Glutamatergic neuron (in vitro differentiated cells): ENCODE measurements around the gene GEMIN7. TPM values are rescaled to one million over a fixed set of nuclear protein-coding genes. Genes with fewer than 3 reads are reported as not detected.

Source experiments
- DNase-seq: peaks from one replicate; pipeline ENCODE4 v3.0.0; 2022
- H3K27ac Mint-ChIP-seq: one replicate; pipeline ENCODE4 v1.8.0; 2020; ENCODE audit warnings: mild to moderate bottlenecking, mixed read lengths, inconsistent platforms; ENCODE audit not compliant: unreplicated experiment
- H3K27me3 Mint-ChIP-seq: one replicate; pipeline ENCODE4 v1.8.0; 2020; ENCODE audit warnings: mild to moderate bottlenecking, moderate library complexity, mixed read lengths, inconsistent platforms; ENCODE audit not compliant: unreplicated experiment
- H3K36me3 Mint-ChIP-seq: one replicate; pipeline ENCODE4 v1.8.0; 2020; ENCODE audit warnings: mild to moderate bottlenecking, mixed read lengths, inconsistent platforms; ENCODE audit not compliant: unreplicated experiment
- H3K4me1 Mint-ChIP-seq: one replicate; pipeline ENCODE4 v1.8.0; 2020; ENCODE audit warnings: mild to moderate bottlenecking, low read depth, mixed read lengths, inconsistent platforms; ENCODE audit not compliant: unreplicated experiment
- H3K4me3 Mint-ChIP-seq: one replicate; pipeline ENCODE4 v1.8.0; 2020; ENCODE audit warnings: mild to moderate bottlenecking, mixed read lengths, inconsistent platforms; ENCODE audit not compliant: unreplicated experiment
- H3K9me3 Mint-ChIP-seq: one replicate; pipeline ENCODE4 v1.8.0; 2020; ENCODE audit warnings: mild to moderate bottlenecking, moderate library complexity, mixed read lengths, inconsistent platforms; ENCODE audit not compliant: unreplicated experiment
- total RNA-seq: library from RNA; stranded (reverse); fragmentation: NEBNext Ultra II Directional; extraction: Animal tissue kit (Norgen Biotek cat#: 25700); gene quantifications from one replicate; pipeline ENCODE4 v1.2.1, GENCODE V29; 2021; ENCODE audit not compliant: unreplicated experiment
- TF ChIP-seq, protein P1 (sequence below): fragments of 200-600 bp; sonication (generic); IDR thresholded peaks from one replicate; pipeline ENCODE4 v1.5.0; 2021; ENCODE audit not compliant: partially characterized antibody, unreplicated experiment

Gene GEMIN7
- total RNA-seq, 1 donor from 2014 or later: 49.1 TPM

- H3K4me3 Mint-ChIP-seq: peak overlapping the region; percentile 70
- DNase-seq: no peak
- H3K27ac Mint-ChIP-seq: peak overlapping the region; percentile 85
- peaks cover 28% of the 10 kb centered on the region for H3K9me3 Mint-ChIP-seq
- no peaks in the 10 kb centered on the region for H3K36me3 Mint-ChIP-seq
- TF ChIP-seq, protein P1, sequence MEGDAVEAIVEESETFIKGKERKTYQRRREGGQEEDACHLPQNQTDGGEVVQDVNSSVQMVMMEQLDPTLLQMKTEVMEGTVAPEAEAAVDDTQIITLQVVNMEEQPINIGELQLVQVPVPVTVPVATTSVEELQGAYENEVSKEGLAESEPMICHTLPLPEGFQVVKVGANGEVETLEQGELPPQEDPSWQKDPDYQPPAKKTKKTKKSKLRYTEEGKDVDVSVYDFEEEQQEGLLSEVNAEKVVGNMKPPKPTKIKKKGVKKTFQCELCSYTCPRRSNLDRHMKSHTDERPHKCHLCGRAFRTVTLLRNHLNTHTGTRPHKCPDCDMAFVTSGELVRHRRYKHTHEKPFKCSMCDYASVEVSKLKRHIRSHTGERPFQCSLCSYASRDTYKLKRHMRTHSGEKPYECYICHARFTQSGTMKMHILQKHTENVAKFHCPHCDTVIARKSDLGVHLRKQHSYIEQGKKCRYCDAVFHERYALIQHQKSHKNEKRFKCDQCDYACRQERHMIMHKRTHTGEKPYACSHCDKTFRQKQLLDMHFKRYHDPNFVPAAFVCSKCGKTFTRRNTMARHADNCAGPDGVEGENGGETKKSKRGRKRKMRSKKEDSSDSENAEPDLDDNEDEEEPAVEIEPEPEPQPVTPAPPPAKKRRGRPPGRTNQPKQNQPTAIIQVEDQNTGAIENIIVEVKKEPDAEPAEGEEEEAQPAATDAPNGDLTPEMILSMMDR: no peak
- H3K27me3 Mint-ChIP-seq: peaks cover 19% of the 10 kb centered on the region
- H3K4me1 Mint-ChIP-seq: peaks cover 60% of the 10 kb centered on the region
Measured at GRCh38 chr19:45096700-45097099, 17.6 kb downstream of the GEMIN7 start.

DNA sequence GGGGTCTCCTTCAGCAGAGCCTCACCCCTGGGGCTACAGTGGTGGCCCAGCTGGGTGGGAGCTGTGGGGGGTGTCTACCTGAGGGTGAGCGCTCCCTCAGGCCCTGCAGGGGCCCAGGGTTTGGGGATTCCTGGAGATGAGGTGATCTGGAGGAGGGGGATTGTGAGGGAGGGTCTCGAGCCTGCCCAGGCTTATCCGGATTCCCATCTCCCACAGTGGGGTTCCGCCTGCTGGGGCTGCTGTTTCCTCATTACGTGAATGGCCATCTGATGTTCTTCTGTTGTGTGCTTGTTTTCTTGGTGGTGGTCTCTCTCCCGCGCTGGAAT is 18.4 kb downstream of the GEMIN7 start:
- Mint-ChIP-seq H3K4me3 (peak overlapping the region; percentile 61), H3K36me3 (no peaks in the 10 kb centered on the region), H3K9me3 (peaks cover 24% of the 10 kb centered on the region), H3K27ac (peak overlapping the region; percentile 85), H3K27me3 (peaks cover 22% of the 10 kb centered on the region), H3K4me1 (peaks cover 60% of the 10 kb centered on the region)
- TF ChIP-seq, protein P1: no peak
- no peak for DNase-seq

- peak overlapping the region; percentile 61 for H3K4me3 Mint-ChIP-seq
- peak overlapping the region; percentile 72 for H3K27ac Mint-ChIP-seq
- peaks cover 18% of the 10 kb centered on the region for H3K27me3 Mint-ChIP-seq
- no peak for DNase-seq
- TF ChIP-seq, protein P1: no peak
- peaks cover 60% of the 10 kb centered on the region for H3K4me1 Mint-ChIP-seq
- peaks cover 20% of the 10 kb centered on the region for H3K9me3 Mint-ChIP-seq
- H3K36me3 Mint-ChIP-seq: no peaks in the 10 kb centered on the region
Measured at GRCh38 chr19:45097776-45098520, 18.9 kb downstream of the GEMIN7 start.

- peak overlapping the region; percentile 80 for H3K27ac Mint-ChIP-seq
- DNase-seq: no peak
- peaks cover 60% of the 10 kb centered on the region for H3K4me1 Mint-ChIP-seq
- TF ChIP-seq, protein P1: no peak
- no peaks in the 10 kb centered on the region for H3K36me3 Mint-ChIP-seq
- H3K27me3 Mint-ChIP-seq: peaks cover 17% of the 10 kb centered on the region
- peak overlapping the region; percentile 70 for H3K4me3 Mint-ChIP-seq
- H3K9me3 Mint-ChIP-seq: peaks cover 20% of the 10 kb centered on the region
Measured at GRCh38 chr19:45098521-45099466, 19.7 kb downstream of the GEMIN7 start.
